NB4 (cell line): Measurements from ENCODE around the gene CDH4.

ENCODE experiments used
- DNase-seq: peaks from one replicate; pipeline ENCODE4 v3.0.0; 2010; ENCODE audit warnings: low read depth
- H3K4me3 ChIP-seq: one replicate; pipeline ENCODE4 v1.5.1; 2011; ENCODE audit warnings: mild to moderate bottlenecking, low read depth, low read length, moderate library complexity
- MYC ChIP-seq: IDR thresholded peaks from 2 replicates; pipeline ENCODE4 v1.6.1; 2011; ENCODE audit warnings: low read depth, low read length
- POLR2A ChIP-seq: IDR thresholded peaks from 2 replicates; pipeline ENCODE4 v1.6.1; 2011; ENCODE audit warnings: mild to moderate bottlenecking; ENCODE audit not compliant: insufficient read length; ENCODE audit errors: extremely low read depth
- TF ChIP-seq, protein P1 (sequence below): IDR thresholded peaks from 2 replicates; pipeline ENCODE4 v1.6.1; 2011; ENCODE audit warnings: low read depth, low read length
- TF ChIP-seq, protein P2 (sequence below): IDR thresholded peaks from one replicate; pipeline ENCODE4 v1.5.1; 2012; ENCODE audit warnings: low read depth, low read length

Gene CDH4

DNA sequence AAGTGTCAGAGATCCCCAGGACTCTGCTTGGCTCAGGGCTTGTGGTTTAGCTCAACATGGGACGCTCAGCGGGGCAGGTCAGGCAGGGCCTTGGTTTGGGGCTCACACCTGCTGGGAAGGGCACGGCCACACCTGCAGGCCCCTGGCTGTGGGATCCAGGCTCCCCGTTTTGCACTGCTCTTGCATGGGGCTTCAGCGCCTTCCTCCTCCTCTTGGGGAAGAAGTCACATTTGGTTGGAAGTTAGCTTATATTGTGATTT is 378.3 kb downstream of the CDH4 start:
- TF ChIP-seq, protein P1, sequence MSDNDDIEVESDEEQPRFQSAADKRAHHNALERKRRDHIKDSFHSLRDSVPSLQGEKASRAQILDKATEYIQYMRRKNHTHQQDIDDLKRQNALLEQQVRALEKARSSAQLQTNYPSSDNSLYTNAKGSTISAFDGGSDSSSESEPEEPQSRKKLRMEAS: no peak
- TF ChIP-seq POLR2A: no peak
- no peak for TF ChIP-seq MYC
- TF ChIP-seq, protein P2, sequence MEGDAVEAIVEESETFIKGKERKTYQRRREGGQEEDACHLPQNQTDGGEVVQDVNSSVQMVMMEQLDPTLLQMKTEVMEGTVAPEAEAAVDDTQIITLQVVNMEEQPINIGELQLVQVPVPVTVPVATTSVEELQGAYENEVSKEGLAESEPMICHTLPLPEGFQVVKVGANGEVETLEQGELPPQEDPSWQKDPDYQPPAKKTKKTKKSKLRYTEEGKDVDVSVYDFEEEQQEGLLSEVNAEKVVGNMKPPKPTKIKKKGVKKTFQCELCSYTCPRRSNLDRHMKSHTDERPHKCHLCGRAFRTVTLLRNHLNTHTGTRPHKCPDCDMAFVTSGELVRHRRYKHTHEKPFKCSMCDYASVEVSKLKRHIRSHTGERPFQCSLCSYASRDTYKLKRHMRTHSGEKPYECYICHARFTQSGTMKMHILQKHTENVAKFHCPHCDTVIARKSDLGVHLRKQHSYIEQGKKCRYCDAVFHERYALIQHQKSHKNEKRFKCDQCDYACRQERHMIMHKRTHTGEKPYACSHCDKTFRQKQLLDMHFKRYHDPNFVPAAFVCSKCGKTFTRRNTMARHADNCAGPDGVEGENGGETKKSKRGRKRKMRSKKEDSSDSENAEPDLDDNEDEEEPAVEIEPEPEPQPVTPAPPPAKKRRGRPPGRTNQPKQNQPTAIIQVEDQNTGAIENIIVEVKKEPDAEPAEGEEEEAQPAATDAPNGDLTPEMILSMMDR: no peak
- DNase-seq: no peak
- H3K4me3 ChIP-seq: no peak overlapping the region

DNA sequence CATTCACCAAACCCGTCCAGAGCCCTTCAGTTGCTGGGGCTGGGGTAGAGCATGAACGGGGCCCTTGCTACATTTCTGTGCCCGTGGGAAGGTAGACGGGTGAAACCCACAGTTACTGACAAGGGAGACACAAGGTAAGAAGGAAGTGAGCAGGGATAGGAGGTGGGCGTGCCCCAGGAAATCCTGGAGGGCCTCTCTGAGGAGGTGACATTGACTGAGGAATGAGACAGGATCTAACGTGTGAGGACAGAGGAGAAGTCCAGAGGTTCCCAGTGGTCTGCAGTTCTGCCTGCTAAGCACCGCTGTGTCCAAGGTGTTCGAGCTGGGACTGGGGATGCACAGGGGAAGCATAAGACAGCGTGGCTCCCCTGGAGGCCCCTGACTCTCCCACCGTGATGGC is 378.8 kb downstream of the CDH4 start:
- no peak overlapping the region for H3K4me3 ChIP-seq
- DNase-seq: no peak
- TF ChIP-seq POLR2A (no peak), MYC (no peak)
- TF ChIP-seq, protein P1: no peak
- TF ChIP-seq, protein P2: no peak

DNA sequence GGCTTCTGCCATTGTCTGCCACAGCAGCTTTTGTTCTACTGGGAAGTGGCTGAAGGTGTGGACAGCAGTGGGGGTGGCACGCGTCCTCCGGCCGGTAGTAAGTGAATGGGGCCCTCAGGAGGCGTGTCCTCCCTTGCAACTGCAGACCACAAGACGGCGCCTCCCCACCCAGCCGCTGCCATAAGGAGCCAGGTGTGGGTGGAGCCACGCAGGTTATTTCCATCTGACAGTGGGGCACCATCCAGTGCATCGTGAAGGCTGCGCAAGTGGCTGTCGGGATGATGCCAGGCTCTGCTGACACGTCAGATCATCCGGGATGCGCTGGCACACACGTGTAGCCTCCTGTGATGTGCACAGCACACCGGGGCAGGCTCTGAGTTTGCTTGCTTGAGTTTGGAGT is 379.7 kb downstream of the CDH4 start:
- TF ChIP-seq MYC: no peak
- TF ChIP-seq, protein P1: no peak
- no peak for TF ChIP-seq POLR2A
- TF ChIP-seq, protein P2: no peak
- no peak for DNase-seq
- H3K4me3 ChIP-seq: no peak overlapping the region

GRCh38 chr20:61633004-61633403 is 380.9 kb downstream of the CDH4 start:
- H3K4me3 ChIP-seq: no peak overlapping the region
- DNase-seq: no peak
- TF ChIP-seq, protein P1: no peak
- TF ChIP-seq MYC (no peak), POLR2A (no peak)
- TF ChIP-seq, protein P2: no peak

- H3K4me3 ChIP-seq: no peak overlapping the region
- TF ChIP-seq MYC (no peak), POLR2A (no peak)
- TF ChIP-seq, protein P1: no peak
- TF ChIP-seq, protein P2: no peak
- DNase-seq: no peak
These were observed 382.5 kb downstream of the CDH4 start for GRCh38 chr20:61634376-61635145.
